Astrocyte (in vitro differentiated cells and primary cell): ENCODE measurements around the gene GABBR2. TPM values are rescaled to one million over a fixed set of nuclear protein-coding genes. Genes with fewer than 3 reads are reported as not detected.

Experiments
- DNase-seq: peaks from one replicate; pipeline ENCODE4 v3.0.0-alpha.2; 2010; ENCODE audit warnings: low read depth
- FAIRE-seq: peaks from 2 replicates; lab custom pipeline; 2011; peaks lifted over from hg19 to GRCh38; lab: Jason Lieb, UNC
- H2AFZ ChIP-seq: 2 replicates; pipeline ENCODE4 v1.6.0; 2012; ENCODE audit warnings: low read depth, low read length, inconsistent platforms
- H3K27ac ChIP-seq: 2 replicates; pipeline ENCODE4 v1.5.1; 2011; ENCODE audit warnings: low read depth, low read length, inconsistent platforms
- H3K27me3 ChIP-seq: 2 replicates; pipeline ENCODE4 v1.6.0; 2011; ENCODE audit warnings: low read length, inconsistent platforms; ENCODE audit not compliant: insufficient read depth
- H3K36me3 ChIP-seq: 2 replicates; pipeline ENCODE4 v1.5.1; 2011; ENCODE audit warnings: low read length, inconsistent platforms; ENCODE audit not compliant: insufficient read depth
- H3K4me1 ChIP-seq: 2 replicates; pipeline ENCODE4 v1.5.1; 2011; ENCODE audit warnings: low read length, inconsistent platforms; ENCODE audit not compliant: insufficient read depth
- H3K4me2 ChIP-seq: 2 replicates; pipeline ENCODE4 v1.6.0; 2012; ENCODE audit warnings: low read length, inconsistent platforms
- H3K4me3 ChIP-seq: 2 replicates; pipeline ENCODE4 v1.5.1; 2011; ENCODE audit warnings: low read depth, mild to moderate bottlenecking, low read length, inconsistent platforms; ENCODE audit not compliant: insufficient read depth
- H3K79me2 ChIP-seq: 2 replicates; pipeline ENCODE4 v1.6.0; 2012; ENCODE audit warnings: mild to moderate bottlenecking, low read length, inconsistent platforms; ENCODE audit not compliant: insufficient read depth
- H3K9ac ChIP-seq: 2 replicates; pipeline ENCODE4 v1.6.0; 2012; ENCODE audit warnings: mild to moderate bottlenecking, low read length, inconsistent platforms
- H3K9me3 ChIP-seq: 2 replicates; pipeline ENCODE4 v1.5.1; 2012; ENCODE audit warnings: low read depth, mild to moderate bottlenecking, low read length, inconsistent platforms; ENCODE audit not compliant: insufficient read depth
- H4K20me1 ChIP-seq: 2 replicates; pipeline ENCODE4 v1.6.0; 2012; ENCODE audit warnings: low read length, inconsistent platforms; ENCODE audit not compliant: insufficient read depth
- H3K27ac Mint-ChIP-seq: one replicate; pipeline ENCODE4 v1.8.0; 2021; ENCODE audit warnings: mild to moderate bottlenecking, mixed read lengths; ENCODE audit not compliant: unreplicated experiment
- H3K27me3 Mint-ChIP-seq: one replicate; pipeline ENCODE4 v1.8.0; 2021; ENCODE audit warnings: low read depth, mixed read lengths; ENCODE audit not compliant: unreplicated experiment
- H3K36me3 Mint-ChIP-seq: one replicate; pipeline ENCODE4 v1.8.0; 2021; ENCODE audit warnings: low read depth, mixed read lengths; ENCODE audit not compliant: unreplicated experiment
- H3K4me1 Mint-ChIP-seq: one replicate; pipeline ENCODE4 v1.8.0; 2021; ENCODE audit warnings: low read depth, mixed read lengths; ENCODE audit not compliant: unreplicated experiment
- H3K4me3 Mint-ChIP-seq: one replicate; pipeline ENCODE4 v1.8.0; 2021; ENCODE audit warnings: mild to moderate bottlenecking, moderate library complexity, mixed read lengths; ENCODE audit not compliant: unreplicated experiment
- H3K9me3 Mint-ChIP-seq: one replicate; pipeline ENCODE4 v1.8.0; 2021; ENCODE audit warnings: mild to moderate bottlenecking, mixed read lengths; ENCODE audit not compliant: unreplicated experiment
- CTCF ChIP-seq: IDR thresholded peaks from 2 replicates; pipeline ENCODE4 v1.5.1; 2011; ENCODE audit warnings: low read depth, mild to moderate bottlenecking, inconsistent platforms, low read length, moderate library complexity; ENCODE audit not compliant: insufficient read depth
- EZH2 ChIP-seq: IDR thresholded peaks from 2 replicates; pipeline ENCODE4 v1.6.1; 2012; ENCODE audit warnings: mild to moderate bottlenecking, low read length, inconsistent platforms; ENCODE audit not compliant: insufficient read depth
- total RNA-seq: library from RNA; stranded (reverse); gene quantifications from 2 replicates; pipeline ENCODE4 v1.2.1, GENCODE V29; 2021

GABBR2 gene
- total RNA-seq, 1 donor from 2014 or later = 2.0 TPM

GRCh38 chr9:98318834-98319478, 389.8 kb downstream of the GABBR2 start:
- Histone ChIP-seq H3K4me1 (peaks cover 21% of the 10 kb centered on the region), H4K20me1 (no peaks in the 10 kb centered on the region), H3K9ac (no peak overlapping the region), H3K27me3 (peaks cover 4% of the 10 kb centered on the region), H3K9me3 (no peaks in the 10 kb centered on the region), H3K79me2 (no peaks in the 10 kb centered on the region), H2AFZ (no peak overlapping the region), H3K4me3 (no peak overlapping the region), H3K4me2 (no peak overlapping the region), H3K27ac (no peak overlapping the region), H3K36me3 (no peaks in the 10 kb centered on the region)
- Mint-ChIP-seq H3K9me3 (peaks cover 4% of the 10 kb centered on the region), H3K4me3 (no peak overlapping the region), H3K4me1 (peaks cover 18% of the 10 kb centered on the region), H3K27ac (no peak overlapping the region), H3K27me3 (peaks cover 16% of the 10 kb centered on the region), H3K36me3 (no peaks in the 10 kb centered on the region)
- FAIRE-seq (no peak), DNase-seq (peak; percentile 51)
- TF ChIP-seq CTCF = no peak
- no peak for TF ChIP-seq EZH2

GRCh38 chr9:98318041-98318790, 390.5 kb downstream of the GABBR2 start:
- Histone ChIP-seq H3K4me3 (no peak overlapping the region), H3K4me1 (peaks cover 18% of the 10 kb centered on the region), H4K20me1 (no peaks in the 10 kb centered on the region), H3K9ac (no peak overlapping the region), H3K9me3 (no peaks in the 10 kb centered on the region), H3K27me3 (peaks cover 4% of the 10 kb centered on the region), H2AFZ (no peak overlapping the region), H3K4me2 (no peak overlapping the region), H3K27ac (peak overlapping the region; percentile 51), H3K36me3 (no peaks in the 10 kb centered on the region), H3K79me2 (no peaks in the 10 kb centered on the region)
- Mint-ChIP-seq H3K27ac (no peak overlapping the region), H3K36me3 (no peaks in the 10 kb centered on the region), H3K4me3 (no peak overlapping the region), H3K9me3 (peaks cover 4% of the 10 kb centered on the region), H3K4me1 (peaks cover 12% of the 10 kb centered on the region), H3K27me3 (peaks cover 20% of the 10 kb centered on the region)
- TF ChIP-seq CTCF = no peak
- TF ChIP-seq EZH2 = no peak
- FAIRE-seq (no peak), DNase-seq (no peak)
